RWPE1 (cell line): Measurements from ENCODE around the gene TRIM41.
A peak's percentile ranks its signal among the peaks of the same experiment; 100 is the strongest.
"Not testable (repeated sequence)": the region's sequence is repeated elsewhere in the genome, so short reads cannot be mapped to it uniquely, and the experiment has no call there.

Source experiments
- CTCF ChIA-PET: fragments of 350-600 bp; sonication (Branson Sonifier 250); formaldehyde crosslinking; extraction: SDS; loops from one replicate; lab custom pipeline; 2021; lab: Yijun Ruan, JAX
- POLR2A ChIA-PET: fragments of 400-600 bp; formaldehyde crosslinking; extraction: SDS; loops from one replicate; lab custom pipeline; 2020; ENCODE audit warnings: antibody characterized with exemption; ENCODE audit not compliant: low non-redundant PET; lab: Yijun Ruan, JAX
- DNase-seq: peaks from one replicate; pipeline ENCODE4 v3.0.0; 2012; ENCODE audit warnings: low spot score
- H3K27ac ChIP-seq: fragments of 450-650 bp; 2 replicates; pipeline ENCODE4 v1.5.1; 2017
- TF ChIP-seq, protein P1 (sequence below): fragments of 450-650 bp; conservative IDR thresholded peaks from 2 replicates; pipeline ENCODE4 v1.5.1; 2017; ENCODE audit warnings: low read depth, mild to moderate bottlenecking

The TRIM41 gene

DNA sequence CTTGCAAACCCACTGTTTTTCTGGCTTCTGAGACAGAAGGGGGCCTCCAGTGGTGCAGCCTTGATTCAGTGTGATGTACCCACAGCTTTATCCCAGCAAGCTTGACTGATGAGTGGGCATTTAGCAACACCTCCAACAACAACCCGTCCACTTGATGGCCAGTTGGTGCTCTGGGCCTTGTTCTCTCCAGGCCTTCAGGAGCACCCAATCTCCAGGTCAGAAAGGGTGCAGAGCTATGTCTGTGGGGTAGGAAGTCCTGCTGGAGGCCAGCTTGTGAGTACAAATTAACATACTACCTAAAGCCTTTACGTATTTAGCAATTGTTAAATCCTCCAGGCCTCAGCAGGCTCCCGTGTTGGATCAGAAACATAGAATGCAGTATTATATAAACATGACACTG is 48.0 kb downstream of the TRIM41 start:
- ChIA-PET CTCF (no interaction called here), POLR2A (no interaction called here)
- TF ChIP-seq, protein P1, sequence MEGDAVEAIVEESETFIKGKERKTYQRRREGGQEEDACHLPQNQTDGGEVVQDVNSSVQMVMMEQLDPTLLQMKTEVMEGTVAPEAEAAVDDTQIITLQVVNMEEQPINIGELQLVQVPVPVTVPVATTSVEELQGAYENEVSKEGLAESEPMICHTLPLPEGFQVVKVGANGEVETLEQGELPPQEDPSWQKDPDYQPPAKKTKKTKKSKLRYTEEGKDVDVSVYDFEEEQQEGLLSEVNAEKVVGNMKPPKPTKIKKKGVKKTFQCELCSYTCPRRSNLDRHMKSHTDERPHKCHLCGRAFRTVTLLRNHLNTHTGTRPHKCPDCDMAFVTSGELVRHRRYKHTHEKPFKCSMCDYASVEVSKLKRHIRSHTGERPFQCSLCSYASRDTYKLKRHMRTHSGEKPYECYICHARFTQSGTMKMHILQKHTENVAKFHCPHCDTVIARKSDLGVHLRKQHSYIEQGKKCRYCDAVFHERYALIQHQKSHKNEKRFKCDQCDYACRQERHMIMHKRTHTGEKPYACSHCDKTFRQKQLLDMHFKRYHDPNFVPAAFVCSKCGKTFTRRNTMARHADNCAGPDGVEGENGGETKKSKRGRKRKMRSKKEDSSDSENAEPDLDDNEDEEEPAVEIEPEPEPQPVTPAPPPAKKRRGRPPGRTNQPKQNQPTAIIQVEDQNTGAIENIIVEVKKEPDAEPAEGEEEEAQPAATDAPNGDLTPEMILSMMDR, result no peak
- no peak overlapping the region for H3K27ac ChIP-seq
- DNase-seq, result no peak

DNA sequence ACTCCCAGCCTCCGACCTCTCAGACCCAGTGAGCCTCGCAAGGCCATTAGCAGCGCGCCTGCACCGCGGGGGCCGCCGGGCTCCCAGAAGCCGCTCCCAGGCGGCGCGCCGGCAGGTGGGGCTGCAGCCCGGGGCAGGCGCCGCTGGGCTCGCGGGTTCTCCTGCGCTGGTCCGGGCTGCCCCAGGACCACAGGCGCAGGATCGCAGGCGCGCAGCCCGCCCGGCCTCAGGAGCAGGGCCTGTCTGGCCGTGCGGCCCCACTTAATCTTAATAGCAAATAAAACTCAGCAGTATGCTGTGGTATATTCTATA is 50.3 kb downstream of the TRIM41 start:
- TF ChIP-seq, protein P1, result 0 out of 2 replicates have a peak, but pooled peaks have one; percentile 10
- H3K27ac ChIP-seq, DNase-seq, POLR2A ChIA-PET: not testable (repeated sequence)
- CTCF ChIA-PET, result interaction anchor here (0.6 kb wide), 1 partner anchor 18 kb away, joined by 3 read pairs; no protein-coding TSS in a partner anchor

DNA sequence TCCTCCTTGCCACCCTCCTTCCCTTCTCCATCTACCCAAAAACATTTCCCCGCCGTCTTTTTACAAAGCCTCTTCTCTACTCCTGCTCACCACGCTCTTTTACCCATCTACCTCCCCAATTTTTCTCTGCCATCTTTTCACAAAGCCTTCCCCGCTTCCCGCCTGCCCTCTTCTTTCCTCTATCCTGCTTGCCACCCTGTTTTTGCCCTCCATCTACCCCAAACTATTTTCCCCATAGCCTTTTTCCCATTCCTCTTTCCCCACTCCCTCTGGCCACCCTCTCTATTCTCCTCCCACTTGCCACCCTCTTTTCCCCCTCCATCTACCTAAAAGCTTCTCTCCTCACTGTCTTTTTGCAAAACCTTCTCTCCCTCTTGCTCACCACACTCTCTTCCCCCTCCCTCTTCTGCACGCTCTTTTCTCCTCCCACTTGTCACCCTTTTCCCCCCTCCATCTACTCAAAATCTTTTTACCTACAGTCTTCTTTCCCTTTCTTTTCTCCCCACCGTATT is 57.2 kb downstream of the TRIM41 start:
- DNase-seq, result no peak
- H3K27ac ChIP-seq, result no peak overlapping the region
- TF ChIP-seq, protein P1, result no peak
- POLR2A ChIA-PET, result no interaction called here
- CTCF ChIA-PET, result no interaction called here

DNA sequence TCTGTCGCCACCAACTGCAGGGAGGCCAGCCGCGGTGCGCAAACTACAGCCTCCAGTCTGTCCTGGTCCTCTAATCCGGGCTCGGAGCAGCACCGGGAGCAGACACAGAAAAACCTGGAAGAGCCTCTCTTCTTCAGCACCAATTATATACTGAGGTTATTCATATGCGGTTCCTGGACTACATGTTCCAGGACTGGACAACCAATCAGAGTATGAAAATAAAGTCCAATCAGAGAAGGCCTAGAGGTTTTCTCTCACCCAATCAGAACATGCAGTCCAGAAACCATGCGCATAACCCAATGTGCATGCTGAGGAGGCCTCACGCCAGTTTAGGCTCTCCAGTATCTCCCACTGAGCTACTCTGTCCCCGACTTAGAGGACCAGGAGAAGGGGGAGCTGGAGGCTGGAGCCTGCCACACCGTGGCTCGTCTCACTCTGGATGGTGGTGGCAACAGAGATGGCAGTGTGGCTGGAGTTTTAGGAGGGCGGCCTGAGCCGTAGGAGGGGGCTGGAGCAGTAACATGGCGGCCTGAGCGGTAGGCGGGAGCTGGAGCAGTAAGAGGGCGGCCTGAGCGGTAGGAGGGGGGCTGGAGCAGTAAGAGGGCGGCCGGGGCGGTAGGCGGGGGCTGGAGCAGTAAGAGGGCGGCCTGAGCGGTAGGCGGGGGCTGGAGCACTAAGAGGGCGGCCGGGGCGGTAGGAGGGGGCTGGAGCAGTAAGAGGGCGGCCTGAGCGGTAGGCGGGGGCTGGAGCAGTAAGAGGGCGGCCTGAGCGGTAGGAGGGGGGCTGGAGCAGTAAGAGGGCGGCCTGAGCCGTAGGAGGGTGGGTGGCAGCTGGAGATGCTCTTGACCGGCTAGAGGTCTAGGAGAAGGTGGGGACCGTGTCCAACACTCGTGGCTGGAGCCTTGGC is 58.2 kb downstream of the TRIM41 start:
- DNase-seq, result no peak
- no peak overlapping the region for H3K27ac ChIP-seq
- TF ChIP-seq, protein P1, result no peak
- POLR2A ChIA-PET, result no interaction called here
- CTCF ChIA-PET, result interaction anchor here (0.6 kb wide), 2 partner anchors 430 to 441 kb away, joined by 3 read pairs; no protein-coding TSS in a partner anchor

DNA sequence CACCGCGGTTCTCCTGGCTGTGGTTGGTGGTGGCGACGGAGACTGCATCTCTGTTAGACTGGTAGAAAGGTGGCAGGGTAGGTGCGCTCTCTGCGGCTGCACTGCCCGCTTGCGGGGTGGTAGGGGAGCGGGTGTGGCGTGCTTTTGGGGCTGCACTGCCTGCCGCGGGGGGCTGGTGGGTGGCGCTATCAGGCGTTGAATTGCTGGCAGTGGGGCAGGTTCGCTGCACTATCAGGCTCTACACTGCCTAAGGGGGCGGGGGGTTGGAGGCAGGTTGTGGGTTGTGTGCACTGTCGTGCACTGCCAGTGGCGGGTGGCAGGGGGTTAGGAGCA is 58.9 kb downstream of the TRIM41 start:
- ChIA-PET POLR2A (no interaction called here), CTCF (interaction anchor here (0.6 kb wide), 2 partner anchors 431 to 442 kb away, joined by 3 read pairs; no protein-coding TSS in a partner anchor)
- no peak for DNase-seq
- H3K27ac ChIP-seq, result no peak overlapping the region
- TF ChIP-seq, protein P1, result no peak

DNA sequence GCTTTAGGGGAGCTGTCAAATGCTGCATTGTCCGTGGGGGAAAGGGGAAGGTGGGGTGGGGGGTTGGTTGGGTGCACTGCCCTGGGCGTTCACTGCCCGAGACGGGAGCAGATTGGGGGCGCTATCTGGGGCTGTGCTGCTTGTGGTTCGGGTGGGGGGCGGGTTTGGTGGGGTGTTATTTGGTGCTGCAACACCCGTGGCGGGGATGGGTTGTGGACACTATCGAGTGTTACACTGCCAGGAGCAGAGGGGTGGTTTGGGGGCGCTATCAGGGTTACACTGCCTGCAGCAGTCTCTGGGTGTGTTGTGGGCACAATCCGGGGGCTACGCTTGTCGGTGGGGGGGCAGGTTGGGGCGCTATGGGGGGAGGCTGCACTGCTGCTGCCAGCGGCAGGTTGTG is 59.3 kb downstream of the TRIM41 start:
- DNase-seq, POLR2A ChIA-PET, H3K27ac ChIP-seq: not testable (repeated sequence)
- CTCF ChIA-PET, result interaction anchor here (0.6 kb wide), 2 partner anchors 431 to 442 kb away, joined by 3 read pairs; no protein-coding TSS in a partner anchor

DNA sequence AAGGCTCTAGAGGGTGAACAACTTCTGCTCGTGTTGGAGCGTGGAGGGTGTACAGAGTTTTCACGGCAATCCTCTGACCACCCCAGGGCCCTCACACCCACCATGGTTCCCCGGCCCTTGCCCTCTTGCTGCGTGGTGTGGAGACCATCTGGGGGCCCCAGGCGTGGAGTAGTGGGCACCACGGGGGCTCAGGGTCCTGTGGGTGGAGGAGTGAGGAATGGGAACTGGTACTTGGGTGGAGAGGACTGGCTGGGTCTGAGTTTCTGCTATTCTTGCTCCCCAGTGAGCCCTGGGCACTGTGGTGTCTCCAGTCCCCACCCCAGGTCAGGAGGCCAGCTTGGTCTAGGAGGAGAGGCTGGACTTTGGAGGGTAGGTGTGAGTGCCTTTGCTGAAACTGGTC is 59.8 kb downstream of the TRIM41 start:
- H3K27ac ChIP-seq, result no peak overlapping the region
- POLR2A ChIA-PET, result no interaction called here
- CTCF ChIA-PET, result no interaction called here
- DNase-seq, result no peak
- TF ChIP-seq, protein P1, result no peak
